SHP77 (cell line): ENCODE data around the gene GRIA1.

Experiments
- DNase-seq, 2 experiments: peaks; one replicate each; lab custom pipeline; 2025; lab: John Stamatoyannopoulos, UW

GRIA1 gene

DNA sequence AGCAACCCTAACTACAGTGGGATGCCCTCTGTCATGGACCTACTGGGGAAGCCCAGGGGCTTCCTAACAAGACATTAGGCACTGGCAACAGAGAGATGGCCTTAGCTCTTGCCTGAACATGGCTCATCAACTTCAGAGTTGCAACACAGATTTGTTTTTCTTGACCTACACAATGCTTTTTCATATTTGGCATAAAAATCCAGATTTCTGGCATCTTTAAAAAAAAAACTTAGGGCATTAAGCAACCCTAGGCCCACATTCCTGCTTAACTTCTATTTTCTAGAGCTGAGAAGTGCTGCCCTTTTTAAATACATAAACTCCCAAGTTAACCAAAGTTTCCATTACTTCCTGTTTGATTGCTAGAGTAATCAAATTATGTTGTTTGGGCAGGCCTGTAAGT, 8.0 kb downstream of the GRIA1 start:
- DNase-seq = no peak

DNA sequence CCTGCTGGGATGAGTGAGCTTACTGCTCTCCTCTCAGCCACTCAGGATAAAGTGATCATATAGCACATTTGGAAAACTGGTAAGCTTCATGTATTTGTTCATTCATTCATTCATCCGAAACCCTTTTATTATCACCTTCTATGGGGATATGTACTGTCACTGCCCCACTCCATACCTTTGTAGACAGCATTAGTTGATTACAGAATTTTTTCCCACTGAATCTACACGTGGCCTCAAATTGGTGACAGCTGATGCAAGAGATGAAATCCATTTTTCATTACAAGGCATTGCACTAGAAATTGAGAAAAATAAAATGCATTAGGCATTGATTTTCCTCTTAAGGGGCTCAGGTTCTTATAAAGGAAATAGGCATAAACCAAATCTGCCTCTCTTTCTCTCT, 9.7 kb downstream of the GRIA1 start:
- no peak for DNase-seq

DNA sequence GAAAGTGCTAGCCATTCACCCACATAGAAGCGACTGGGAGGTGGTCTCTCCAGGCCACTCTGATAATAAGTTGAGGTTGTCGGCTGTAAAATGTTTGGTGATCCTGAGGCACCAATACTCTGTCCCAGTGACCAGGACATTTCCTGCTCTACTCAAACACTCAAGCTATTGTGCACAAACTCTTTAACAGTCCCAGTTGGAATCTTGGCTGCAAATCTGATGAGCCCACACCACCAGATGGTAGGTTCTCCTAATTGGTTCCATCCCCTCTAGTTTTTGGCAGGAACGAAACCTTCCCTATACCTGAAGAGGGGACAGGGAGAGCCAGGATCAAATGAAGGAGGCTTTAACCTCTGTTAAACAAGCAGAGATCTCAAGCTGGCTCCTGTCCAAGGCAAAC, 14.3 kb downstream of the GRIA1 start:
- DNase-seq = peak; percentile 9 to 47

DNA sequence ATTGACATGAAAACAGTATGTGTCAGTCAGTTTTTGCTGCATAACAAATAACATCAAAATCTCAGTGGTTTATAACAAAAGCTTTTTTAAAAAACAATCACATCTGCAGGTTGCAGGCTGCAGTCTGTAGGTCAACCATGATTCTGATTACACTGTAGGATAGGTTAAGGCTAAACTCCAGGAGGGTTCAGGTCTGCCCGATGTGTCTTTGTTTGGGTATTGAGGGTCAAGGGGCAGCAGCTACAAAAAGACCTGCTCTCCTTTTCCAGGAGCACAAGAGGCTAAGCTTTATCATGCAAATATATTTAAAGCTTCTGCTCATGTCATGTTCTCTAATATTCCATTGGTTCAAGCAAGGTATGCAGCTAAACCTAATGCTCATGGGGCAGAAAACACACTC, 18.2 kb downstream of the GRIA1 start:
- no peak for DNase-seq

DNA sequence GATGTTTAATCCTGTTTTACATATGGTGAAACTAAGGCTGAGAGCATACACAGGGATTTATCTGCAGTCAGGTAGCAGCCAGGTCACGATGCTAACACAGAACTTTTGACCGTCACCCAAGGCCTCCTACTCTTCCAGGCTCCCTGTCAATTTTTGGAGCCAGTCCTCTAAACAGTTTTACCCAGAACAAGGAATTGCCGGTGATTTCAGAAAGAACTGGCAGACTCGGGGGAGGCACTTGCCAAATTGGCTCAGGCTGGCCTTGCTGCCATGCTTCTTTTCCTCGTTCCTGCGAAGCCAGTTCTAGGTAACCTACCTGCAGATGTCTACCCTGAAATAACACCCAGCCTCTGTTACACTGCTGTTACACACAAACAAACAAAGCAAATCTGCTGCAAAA, 21.2 kb downstream of the GRIA1 start:
- DNase-seq = no peak

DNA sequence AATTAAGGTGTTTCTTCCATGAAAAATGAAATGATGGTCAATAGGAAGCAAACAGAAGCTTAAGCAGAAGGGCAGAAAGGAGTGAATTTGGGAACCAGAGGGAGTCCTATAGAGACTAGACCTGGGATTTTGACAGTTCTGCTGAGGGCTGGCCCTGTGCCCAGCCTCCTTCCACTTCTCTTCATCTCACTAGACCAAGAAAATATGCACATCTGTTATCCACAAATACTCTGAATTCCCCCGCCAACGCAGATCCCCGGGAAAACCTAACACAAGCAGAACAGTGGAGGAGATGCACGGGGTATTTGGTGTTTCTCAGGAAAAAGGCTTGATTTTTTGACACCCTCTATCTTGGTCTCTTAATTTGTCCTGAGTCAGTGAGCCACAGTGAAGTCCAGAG, 22.7 kb downstream of the GRIA1 start:
- no peak for DNase-seq

DNA sequence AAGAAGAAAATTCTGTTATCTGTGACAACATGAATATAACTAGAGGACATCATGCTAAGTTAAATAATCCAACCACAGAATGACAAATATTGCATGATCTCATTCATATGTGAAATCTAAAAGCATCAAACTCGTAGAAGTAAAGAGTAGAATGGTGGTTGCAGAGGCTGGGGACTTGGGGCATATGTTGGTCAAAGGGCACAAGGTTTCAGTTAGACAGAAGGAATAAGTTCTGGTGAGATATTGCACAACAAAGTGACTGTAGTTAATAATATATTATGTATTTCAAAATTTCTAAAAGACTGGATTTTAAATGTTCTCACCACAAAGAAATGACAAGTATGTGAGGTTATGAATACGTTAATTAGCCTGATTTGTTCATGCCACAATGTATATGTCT, 24.8 kb downstream of the GRIA1 start:
- DNase-seq = no peak

DNA sequence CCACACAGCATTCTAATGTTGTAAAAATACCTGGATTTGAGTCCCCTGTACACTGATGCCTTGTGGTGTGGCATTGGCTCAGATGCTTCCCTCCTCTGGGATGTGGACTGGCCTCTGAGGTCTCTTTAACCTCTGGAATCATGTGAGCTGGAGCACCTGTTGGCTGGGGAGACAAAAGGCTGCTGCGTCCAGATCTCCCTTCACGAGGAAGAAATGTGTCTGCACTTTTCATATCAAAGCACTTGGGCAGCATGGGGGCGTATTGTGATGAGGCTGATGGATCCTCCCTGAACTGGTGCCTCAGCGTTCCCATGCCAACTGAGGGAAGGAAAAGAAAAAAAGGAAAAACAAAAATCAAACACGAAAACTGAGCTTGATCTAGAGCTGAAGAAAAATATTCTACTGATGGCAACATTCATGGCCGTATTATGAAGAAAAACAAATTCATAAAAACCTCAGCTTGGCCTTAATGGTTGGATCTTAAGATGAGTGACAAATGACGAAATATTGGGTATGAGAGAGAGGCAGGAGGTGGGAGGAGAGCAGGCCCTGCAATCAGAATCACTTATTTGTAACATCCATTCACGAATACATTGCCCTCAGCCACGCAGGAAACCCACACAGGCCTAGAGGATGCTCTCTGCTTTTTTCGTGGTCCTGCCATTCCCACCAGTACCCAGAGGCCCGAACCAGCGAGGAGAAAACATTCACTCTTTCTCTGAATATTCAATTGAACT, 26.2 kb downstream of the GRIA1 start:
- no peak for DNase-seq

DNA sequence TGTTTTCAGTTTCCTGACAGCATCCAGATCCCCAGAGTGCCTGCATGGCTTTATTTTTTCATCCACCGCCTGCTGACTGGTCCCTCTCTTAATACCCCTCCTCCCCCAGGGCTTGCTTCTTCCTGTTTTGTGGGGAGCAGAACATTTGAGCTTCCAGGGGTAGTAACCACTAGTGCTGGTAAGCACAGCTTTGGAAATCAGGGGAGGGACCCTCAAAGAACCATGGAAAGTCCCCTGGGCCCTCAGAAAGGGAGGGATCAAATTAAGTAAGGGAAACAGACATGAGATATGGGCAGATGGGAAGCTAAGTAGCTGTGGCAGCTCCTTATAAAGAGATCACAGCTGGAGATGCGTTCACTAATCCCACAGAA, 26.8 kb downstream of the GRIA1 start:
- DNase-seq = no peak

DNA sequence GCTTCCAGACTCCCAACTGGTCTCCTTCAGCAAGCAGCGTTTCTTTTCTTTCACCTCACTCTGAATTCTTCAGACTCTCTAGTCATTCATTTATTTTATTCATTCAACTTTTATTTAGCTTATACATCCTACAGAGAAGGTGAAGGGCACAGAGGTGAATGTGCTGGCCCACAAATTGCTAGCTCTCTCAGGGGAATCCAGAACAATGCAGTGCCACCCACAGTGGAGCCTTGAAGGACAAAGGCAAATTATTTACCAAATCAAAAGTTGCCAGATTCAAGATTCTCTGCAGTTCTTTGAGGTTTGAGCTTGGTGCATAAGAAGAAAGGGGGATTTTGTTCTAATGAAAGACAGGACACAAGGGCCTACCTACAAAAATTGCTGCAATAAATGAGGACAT, 29.7 kb downstream of the GRIA1 start:
- no peak for DNase-seq

DNA sequence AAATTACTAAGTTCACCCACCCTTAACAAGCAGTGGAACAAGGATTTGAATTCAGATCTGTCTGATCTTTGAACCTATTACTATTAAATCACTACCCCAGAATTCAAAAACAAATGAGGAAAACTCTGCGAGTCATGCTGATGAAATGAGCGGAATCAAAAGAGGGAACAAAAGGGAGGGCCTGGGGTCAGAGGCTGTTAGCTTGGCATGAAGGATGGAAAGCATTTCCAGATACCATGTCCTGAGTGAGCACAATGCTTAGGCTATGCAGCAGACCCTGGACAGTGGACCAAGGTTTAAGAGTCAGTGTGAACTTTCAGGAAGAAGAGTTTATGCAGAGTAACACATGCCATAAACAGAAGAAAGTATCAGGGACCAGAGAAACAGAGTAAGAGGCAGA, 30.5 kb downstream of the GRIA1 start:
- DNase-seq = no peak

DNA sequence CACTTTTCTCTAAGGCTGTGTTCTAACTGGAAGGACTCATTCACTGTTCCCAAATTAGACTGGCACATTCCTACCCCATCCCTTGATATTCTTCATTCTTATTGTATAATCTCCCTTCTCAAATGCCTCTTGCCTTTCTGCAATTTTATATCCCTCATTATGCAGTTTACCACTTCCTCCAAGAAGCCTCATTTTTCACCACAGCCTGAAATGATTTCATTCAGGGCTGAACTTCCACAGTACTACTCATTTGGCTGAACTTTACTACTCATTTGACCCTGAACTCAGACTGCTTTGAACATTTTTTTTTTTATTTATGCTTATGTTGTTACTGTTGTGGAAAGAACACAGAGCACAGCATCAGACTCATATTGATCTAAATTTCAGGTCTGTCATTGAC, 32.7 kb downstream of the GRIA1 start:
- no peak for DNase-seq

DNA sequence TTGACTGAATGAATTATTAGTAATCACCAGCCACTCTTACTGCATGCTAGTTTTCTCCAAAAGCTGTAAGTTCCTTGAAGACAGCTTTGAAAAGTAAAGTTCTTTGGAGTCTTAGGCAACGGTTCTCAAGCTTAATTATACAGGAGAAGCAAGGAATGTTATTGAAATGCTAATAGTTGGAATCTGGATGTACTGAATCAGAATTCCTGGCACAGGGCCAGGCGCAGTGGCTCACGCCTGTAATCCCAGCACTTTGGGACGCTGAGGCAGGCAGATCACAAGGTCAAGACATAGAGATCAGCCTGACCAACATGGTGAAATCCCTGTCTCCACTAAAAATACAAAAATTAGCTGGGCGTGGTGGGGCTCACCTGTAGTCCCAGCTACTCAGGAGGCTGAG, 33.4 kb downstream of the GRIA1 start:
- no peak for DNase-seq

DNA sequence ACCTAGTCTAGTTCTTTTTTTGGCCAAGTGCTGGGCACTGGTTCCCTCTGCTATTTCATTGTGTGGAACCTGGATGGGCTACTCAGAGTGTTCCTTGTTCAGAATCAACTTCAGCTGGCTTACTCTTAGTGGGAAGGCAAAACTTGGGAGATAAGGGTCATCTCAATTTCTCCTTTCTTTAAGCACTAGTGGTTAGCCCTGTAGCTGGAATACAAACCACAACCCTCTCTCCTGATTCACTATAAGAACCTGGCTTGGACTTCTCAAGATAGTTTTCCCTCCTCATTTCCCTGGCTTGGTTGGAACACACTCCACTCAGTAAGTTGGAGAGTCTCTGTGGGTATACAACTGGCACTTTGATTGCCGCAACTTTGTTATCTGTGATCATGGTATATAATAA, 35.1 kb downstream of the GRIA1 start:
- DNase-seq = no peak

DNA sequence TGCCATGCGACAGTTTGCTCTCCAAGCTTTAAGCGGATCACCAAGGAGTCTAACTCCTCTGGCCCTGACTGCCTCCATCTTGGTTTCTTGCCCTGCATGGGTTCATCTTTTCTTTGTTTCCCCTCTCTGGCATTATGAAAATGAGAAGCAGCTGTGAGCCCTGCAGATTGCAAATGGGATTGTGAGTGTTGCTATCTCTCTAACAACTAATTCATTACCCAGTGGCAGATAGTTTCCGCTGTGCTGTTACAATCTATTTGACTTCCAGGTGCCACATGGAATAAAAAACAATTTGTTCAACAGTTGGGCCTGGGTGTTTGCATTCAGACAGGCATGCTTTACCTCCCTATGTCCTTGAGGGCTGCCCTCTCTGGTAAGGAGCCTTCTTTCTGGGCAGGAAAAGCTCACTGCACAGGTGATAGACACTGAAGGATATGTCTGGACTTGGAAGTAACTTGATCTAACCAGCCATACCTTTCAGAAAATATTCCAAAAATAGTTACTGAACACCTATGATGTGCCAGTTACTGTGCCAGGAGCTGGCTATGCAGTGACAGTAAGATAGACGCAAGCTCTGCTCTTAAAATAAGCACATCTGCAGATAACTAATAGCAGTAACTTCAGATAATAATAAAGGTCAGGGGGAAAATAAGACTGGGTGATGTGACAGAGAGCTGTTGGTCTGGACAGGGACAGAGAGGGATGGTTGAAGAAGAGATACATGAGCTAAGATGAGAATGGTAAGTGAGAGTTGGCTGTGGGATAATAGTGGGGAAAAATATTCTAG, 40.1 kb downstream of the GRIA1 start:
- DNase-seq = no peak

DNA sequence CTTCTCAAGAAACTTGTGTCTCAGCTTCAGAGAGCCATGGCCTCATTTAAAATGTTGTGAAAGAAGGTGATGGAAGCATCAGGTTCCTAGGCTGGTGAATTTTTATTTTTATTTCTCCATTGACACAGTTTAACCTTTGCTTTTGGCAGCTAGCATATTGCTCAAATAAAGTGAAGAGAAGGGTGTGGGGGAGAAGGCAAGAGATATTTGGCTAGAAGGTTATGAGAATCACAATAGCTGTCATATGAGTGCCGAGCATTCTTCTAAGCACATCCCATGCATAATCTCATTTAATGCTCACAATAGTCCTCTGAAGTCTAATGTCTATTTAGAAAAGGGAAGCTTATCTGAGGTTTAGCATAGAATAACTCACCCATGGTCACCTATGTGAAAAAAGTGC, 43.1 kb downstream of the GRIA1 start:
- DNase-seq = no peak

DNA sequence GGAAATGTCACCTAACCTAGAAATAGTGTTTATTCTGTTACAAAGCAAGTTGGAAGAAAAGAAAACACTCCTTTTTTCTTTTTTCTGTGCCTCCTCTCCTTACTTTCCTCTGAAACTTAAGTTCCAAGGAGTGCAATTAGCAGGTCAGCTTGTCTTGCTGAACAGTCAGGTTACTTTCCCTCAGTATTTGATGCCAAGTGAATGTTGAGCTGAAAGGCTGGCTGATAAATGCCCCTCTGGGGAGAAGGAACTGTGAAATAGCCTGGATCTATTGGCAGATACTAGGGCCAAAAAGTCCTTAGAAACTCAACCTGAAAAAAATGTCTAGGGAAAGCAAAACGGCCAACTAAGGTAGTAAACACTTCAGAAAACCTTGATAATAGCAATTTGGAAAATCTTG, 43.6 kb downstream of the GRIA1 start:
- no peak for DNase-seq

DNA sequence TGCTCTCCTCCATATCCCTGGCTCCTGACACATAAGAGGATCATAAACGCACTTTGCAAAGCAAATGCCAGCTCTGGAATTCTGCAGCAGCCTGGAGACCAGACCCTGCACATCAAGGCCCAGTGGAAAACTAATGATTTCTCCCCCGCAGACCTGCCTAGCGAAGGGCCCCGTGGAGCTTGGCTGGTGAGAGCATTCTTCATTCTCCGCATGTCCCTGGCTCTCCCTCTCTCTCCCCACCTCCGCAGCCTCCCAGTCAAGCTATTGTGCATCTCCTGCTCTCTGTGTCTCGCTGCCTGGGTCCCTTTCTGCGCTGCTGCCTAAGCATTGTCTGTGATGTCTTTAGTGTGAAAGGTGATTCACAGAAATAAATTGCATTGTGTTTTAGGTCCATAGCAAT, 46.7 kb downstream of the GRIA1 start:
- DNase-seq = no peak

DNA sequence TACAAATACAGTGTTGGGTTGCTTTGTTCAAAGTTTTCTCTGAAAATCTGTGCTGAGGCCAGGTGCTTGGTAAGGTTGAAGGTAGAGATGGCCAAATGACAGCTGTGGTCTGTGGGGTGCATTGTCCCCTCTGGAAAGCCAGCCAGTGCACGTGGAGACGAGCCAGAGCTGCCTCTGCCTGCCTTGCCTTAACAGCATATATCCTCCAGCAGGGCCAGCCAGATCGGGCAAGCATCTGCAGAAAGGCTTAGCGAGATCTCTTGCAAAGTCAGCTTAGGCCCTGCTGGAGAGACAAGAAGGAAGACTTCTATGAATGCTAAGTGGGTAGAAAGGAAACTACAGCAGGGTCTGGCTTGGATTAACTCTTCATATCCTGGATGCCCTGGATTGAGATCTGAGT, 49.5 kb downstream of the GRIA1 start:
- no peak for DNase-seq

DNA sequence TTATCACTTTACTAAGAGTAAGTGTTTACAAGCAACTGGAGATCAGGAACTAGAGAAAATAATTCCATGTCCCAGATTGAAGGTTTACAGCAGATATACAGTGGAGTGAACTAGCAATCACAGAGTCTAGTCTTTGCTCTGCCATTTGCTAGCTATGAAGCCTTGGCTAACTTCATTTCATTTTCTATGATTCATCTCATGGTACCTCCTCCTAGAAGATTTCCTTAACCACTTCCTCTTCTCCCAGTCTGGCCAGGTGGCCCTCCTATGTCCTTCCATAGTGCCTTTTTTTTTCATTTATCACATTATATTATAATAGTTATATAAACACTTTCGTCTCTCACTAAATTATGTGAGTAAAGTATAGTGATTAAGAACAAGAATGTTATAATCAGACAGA, 52.1 kb downstream of the GRIA1 start:
- no peak for DNase-seq

DNA sequence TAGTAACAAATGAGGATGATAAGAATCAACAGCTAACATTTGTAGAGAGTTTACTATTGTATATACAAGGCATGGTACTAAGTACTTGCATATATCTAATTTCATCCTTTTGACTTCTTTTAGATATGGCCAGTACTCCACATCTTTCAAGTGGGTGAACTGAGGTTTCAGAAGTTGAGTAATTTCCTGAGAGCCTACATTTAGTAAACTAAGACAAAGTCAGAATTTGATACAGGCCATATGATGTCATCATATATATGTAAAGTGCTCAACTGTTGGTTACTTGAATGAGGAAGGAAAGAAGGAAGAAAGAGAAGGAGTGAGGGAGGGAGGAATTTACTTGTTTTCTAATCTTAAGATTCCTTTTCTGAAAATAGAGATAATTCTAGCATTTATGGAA, 52.8 kb downstream of the GRIA1 start:
- no peak for DNase-seq

DNA sequence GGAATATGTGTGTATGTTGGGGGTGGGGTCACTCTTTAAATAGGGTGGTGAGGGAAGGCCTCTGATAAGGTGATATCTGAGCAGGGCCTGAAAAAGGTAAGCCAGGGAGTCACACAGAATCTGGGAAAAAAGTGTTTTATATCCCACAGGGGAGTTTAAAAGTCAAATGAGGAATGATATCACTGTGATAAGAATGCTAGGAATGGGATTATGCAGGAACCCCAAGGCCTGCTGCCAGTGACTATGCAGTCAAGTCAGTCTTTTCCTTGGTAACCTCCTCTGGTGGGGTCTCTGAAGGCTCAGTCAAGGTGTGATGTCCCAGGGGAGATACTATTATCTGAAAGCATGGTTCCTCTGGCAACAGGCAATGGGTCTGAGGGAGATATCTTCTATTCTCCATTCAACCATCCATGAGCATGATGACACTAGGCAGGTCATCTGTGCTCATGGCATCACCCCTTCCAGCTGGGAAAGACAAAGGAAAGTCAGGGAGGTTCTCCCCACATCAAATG, 53.5 kb downstream of the GRIA1 start:
- DNase-seq = no peak

DNA sequence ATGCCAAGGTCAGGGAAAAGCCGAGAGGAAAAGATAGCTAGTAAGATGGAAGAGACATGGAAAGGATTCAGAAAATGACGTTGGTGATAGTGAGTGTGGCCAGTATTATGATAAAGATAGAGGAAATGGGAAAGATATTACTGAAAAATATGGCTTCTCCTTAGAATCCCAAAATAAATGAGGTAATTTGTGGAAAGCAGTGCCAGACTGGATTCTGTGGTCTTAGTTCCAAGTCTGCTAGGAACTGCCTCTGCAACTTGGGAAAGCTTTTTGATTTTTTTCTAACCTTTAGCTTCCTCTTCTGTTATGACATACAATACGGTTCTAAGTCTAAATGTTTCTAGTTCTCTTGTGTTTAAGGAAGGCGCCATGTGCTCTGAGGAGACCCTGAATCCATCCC, 54.2 kb downstream of the GRIA1 start:
- DNase-seq = no peak

DNA sequence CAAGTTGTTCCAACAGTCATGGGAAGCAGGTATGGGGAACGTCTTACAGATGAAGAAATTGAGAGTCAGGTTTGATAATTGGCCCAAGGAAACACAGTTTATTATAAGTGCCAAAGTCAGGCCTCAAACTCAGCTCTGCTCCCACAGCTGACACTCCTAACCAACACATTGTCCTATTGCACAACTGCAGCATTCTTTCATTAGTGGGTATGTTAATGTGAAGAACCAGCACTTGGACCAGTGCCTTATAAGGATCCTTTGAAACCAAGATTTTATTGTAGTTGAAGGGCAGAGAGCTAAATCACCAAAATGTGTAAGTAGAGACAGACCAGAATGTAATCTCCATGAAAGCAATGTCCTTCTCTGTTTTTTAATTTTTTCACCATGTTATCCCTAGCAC, 56.1 kb downstream of the GRIA1 start:
- no peak for DNase-seq
